Mucosa of rectum (tissue), 2 donors: ENCODE measurements around the gene C9orf78.
A peak's percentile ranks its signal among the peaks of the same experiment; 100 is the strongest.
"Not testable (repeated sequence)": the region's sequence is repeated elsewhere in the genome, so short reads cannot be mapped to it uniquely, and the experiment has no call there.

ENCODE experiments used
- H3K27ac ChIP-seq, 2 donors: one replicate each; pipeline ENCODE4 v1.7.0; 2013; ENCODE audit warnings: inconsistent platforms in 2 of 2, low read depth in 2 of 2, low read length in 2 of 2
- H3K27me3 ChIP-seq, 2 donors: one replicate each; pipeline ENCODE4 v1.7.0; 2013; ENCODE audit warnings: low read length in 2 of 2; ENCODE audit not compliant: control insufficient read depth in 2 of 2, insufficient read depth in 2 of 2
- H3K36me3 ChIP-seq, 2 donors: one replicate each; pipeline ENCODE4 v1.7.0; 2013; ENCODE audit warnings: low read length in 2 of 2; ENCODE audit not compliant: control insufficient read depth in 2 of 2, insufficient read depth in 2 of 2
- H3K4me1 ChIP-seq, 2 donors: one replicate each; pipeline ENCODE4 v1.7.0; 2013; ENCODE audit warnings: low read length in 2 of 2, mild to moderate bottlenecking in 1 of 2; ENCODE audit not compliant: control insufficient read depth in 2 of 2, insufficient read depth in 2 of 2
- H3K4me3 ChIP-seq, 2 donors: one replicate each; pipeline ENCODE4 v1.7.0; 2013; ENCODE audit warnings: low read length in 2 of 2
- H3K9ac ChIP-seq, 2 donors: one replicate each; pipeline ENCODE4 v1.7.0; 2013; ENCODE audit warnings: low read length in 2 of 2, low read depth in 1 of 2, mild to moderate bottlenecking in 1 of 2
- H3K9me3 ChIP-seq, 2 donors: one replicate each; pipeline ENCODE4 v1.7.0; 2013; ENCODE audit warnings: low read length in 2 of 2; ENCODE audit not compliant: control insufficient read depth in 2 of 2
- donor health status: healthy.
- donor health status: Normal muscosa, but diverticular disease.

C9orf78 gene

GRCh38 chr9:129811967-129812363, 23.1 kb downstream of the C9orf78 start:
- Histone ChIP-seq H3K27ac (peak overlapping the region; percentile 75 to 76), H3K4me1 (peaks cover 25 to 26% of the 10 kb centered on the region in 2 donors), H3K4me3 (peak overlapping the region in 1 of 2 donors; percentile 38), H3K36me3 (peaks cover 36 to 66% of the 10 kb centered on the region in 2 donors), H3K9ac (peak overlapping the region; percentile 21 to 41), H3K9me3 (no peaks in the 10 kb centered on the region), H3K27me3 (no peaks in the 10 kb centered on the region)

GRCh38 chr9:129810788-129811187, 24.3 kb downstream of the C9orf78 start:
- Histone ChIP-seq H3K9me3 (no peaks in the 10 kb centered on the region), H3K27ac (peak overlapping the region; percentile 64 to 79), H3K4me3 (peak overlapping the region in 1 of 2 donors; percentile 46), H3K4me1 (peaks cover 26 to 29% of the 10 kb centered on the region in 2 donors), H3K27me3 (no peaks in the 10 kb centered on the region), H3K36me3 (peaks cover 29 to 58% of the 10 kb centered on the region in 2 donors), H3K9ac (peak overlapping the region in 1 of 2 donors; percentile 24)

GRCh38 chr9:129810116-129810515, 25.0 kb downstream of the C9orf78 start:
- Histone ChIP-seq H3K9ac (no peak overlapping the region), H3K27me3 (no peaks in the 10 kb centered on the region), H3K4me1 (peaks cover 32 to 36% of the 10 kb centered on the region in 2 donors), H3K36me3 (peaks cover 29 to 54% of the 10 kb centered on the region in 2 donors), H3K4me3 (no peak overlapping the region), H3K9me3 (no peaks in the 10 kb centered on the region), H3K27ac (peak overlapping the region; percentile 64 to 79)

- peak overlapping the region in 1 of 2 donors; percentile 32 for H3K27ac ChIP-seq
- peaks cover 29 to 52% of the 10 kb centered on the region in 2 donors for H3K36me3 ChIP-seq
- no peaks in the 10 kb centered on the region for H3K27me3 ChIP-seq
- H3K9me3 ChIP-seq = no peaks in the 10 kb centered on the region
- H3K9ac ChIP-seq = no peak overlapping the region
- peaks cover 33 to 38% of the 10 kb centered on the region in 2 donors for H3K4me1 ChIP-seq
- H3K4me3 ChIP-seq = no peak overlapping the region
Measured at GRCh38 chr9:129809346-129809745, 25.7 kb downstream of the C9orf78 start.

GRCh38 chr9:129806061-129806460, 29.0 kb downstream of the C9orf78 start:
- Histone ChIP-seq H3K27ac (peak overlapping the region; percentile 78 to 85), H3K9ac (peak overlapping the region in 1 of 2 donors; percentile 0), H3K9me3 (no peaks in the 10 kb centered on the region), H3K4me1 (peaks cover 31 to 32% of the 10 kb centered on the region in 2 donors), H3K27me3 (no peaks in the 10 kb centered on the region), H3K4me3 (peak overlapping the region in 1 of 2 donors; percentile 62), H3K36me3 (peaks cover 25 to 34% of the 10 kb centered on the region in 2 donors)

GRCh38 chr9:129803676-129804060, 31.4 kb downstream of the C9orf78 start:
- Histone ChIP-seq H3K9me3 (no peaks in the 10 kb centered on the region), H3K4me1 (peaks cover 17 to 20% of the 10 kb centered on the region in 2 donors), H3K4me3 (peak overlapping the region; percentile 90), H3K27me3 (no peaks in the 10 kb centered on the region), H3K36me3 (peaks cover 5 to 14% of the 10 kb centered on the region in 2 donors), H3K9ac (peak overlapping the region; percentile 80 to 88), H3K27ac (peak overlapping the region; percentile 90 to 91)

- Histone ChIP-seq H3K4me1 (peaks cover 17 to 20% of the 10 kb centered on the region in 2 donors), H3K27me3 (no peaks in the 10 kb centered on the region), H3K4me3 (peak within 1 kb of the TSS; percentile 90), H3K9ac (peak within 1 kb of the TSS; percentile 80 to 88), H3K27ac (peak within 1 kb of the TSS; percentile 90 to 91), H3K36me3 (peaks cover 5 to 14% of the 10 kb centered on the region in 2 donors), H3K9me3 (no peaks in the 10 kb centered on the region)
Measured at GRCh38 chr9:129802833-129803675, 32.0 kb downstream of the C9orf78 start, which contains the start of gene TOR1B. Gene TOR1B (plus strand): TSS chr9:129803184. CDS start chr9:129803213, 29 bp downstream.

- peaks cover 17 to 20% of the 10 kb centered on the region in 2 donors for H3K4me1 ChIP-seq
- H3K9ac ChIP-seq = no peak overlapping the region
- peaks cover 0 to 6% of the 10 kb centered on the region in 2 donors for H3K36me3 ChIP-seq
- no peaks in the 10 kb centered on the region for H3K9me3 ChIP-seq
- H3K27ac ChIP-seq = no peak overlapping the region
- H3K27me3 ChIP-seq = no peaks in the 10 kb centered on the region
- H3K4me3 ChIP-seq = no peak overlapping the region
Measured at GRCh38 chr9:129801504-129801903, 33.6 kb downstream of the C9orf78 start.

GRCh38 chr9:129798973-129799372, 36.1 kb downstream of the C9orf78 start:
- Histone ChIP-seq H3K9me3 (no peaks in the 10 kb centered on the region), H3K4me3 (no peak overlapping the region), H3K27me3 (peaks cover 2% of the 10 kb centered on the region in 2 donors), H3K27ac (no peak overlapping the region), H3K36me3 (no peaks in the 10 kb centered on the region), H3K4me1 (peaks cover 5% of the 10 kb centered on the region in 2 donors), H3K9ac (no peak overlapping the region)

GRCh38 chr9:129796029-129796428, 39.0 kb downstream of the C9orf78 start:
- H3K36me3 ChIP-seq, H3K27ac ChIP-seq: not testable (repeated sequence)

More at GRCh38 chr9:129796029-129796428, 39.0 kb downstream of the C9orf78 start:
- not testable (repeated sequence) for H3K4me3 ChIP-seq, H3K9ac ChIP-seq, H3K27me3 ChIP-seq, H3K9me3 ChIP-seq, H3K4me1 ChIP-seq
